Neural progenitor cell (in vitro differentiated cells): ENCODE measurements around the gene KCP. TPM values are rescaled to one million over a fixed set of nuclear protein-coding genes. Genes with fewer than 3 reads are reported as not detected.

Experiments
- DNase-seq: peaks from one replicate; pipeline ENCODE4 v3.0.0-alpha.2; 2016; ENCODE audit warnings: low spot score
- H2AFZ ChIP-seq: fragments of 200-600 bp; sonication (generic); replicated peaks from 2 replicates; pipeline ENCODE4 v1.6.1; 2016; ENCODE audit warnings: antibody characterized with exemption
- H3F3A ChIP-seq: fragments of 200-600 bp; sonication (generic); 2 replicates; pipeline ENCODE4 v1.6.1; 2016; ENCODE audit warnings: antibody characterized with exemption, low read depth
- H3K27ac ChIP-seq: fragments of 200-600 bp; sonication (generic); 2 replicates; pipeline ENCODE4 v1.5.1; 2016; ENCODE audit warnings: mild to moderate bottlenecking
- H3K27me3 ChIP-seq: fragments of 200-600 bp; sonication (generic); 2 replicates; pipeline ENCODE4 v1.6.1; 2016; ENCODE audit warnings: mild to moderate bottlenecking, moderate library complexity
- H3K36me3 ChIP-seq: fragments of 200-600 bp; sonication (generic); 2 replicates; pipeline ENCODE4 v1.5.1; 2016
- H3K4me1 ChIP-seq: fragments of 200-600 bp; sonication (generic); 2 replicates; pipeline ENCODE4 v1.6.1; 2016; ENCODE audit warnings: mixed run types
- H3K4me2 ChIP-seq: fragments of 200-600 bp; sonication (generic); 2 replicates; pipeline ENCODE4 v1.6.1; 2016
- H3K4me3 ChIP-seq: fragments of 200-600 bp; sonication (generic); 2 replicates; pipeline ENCODE4 v1.5.1; 2016
- H3K79me2 ChIP-seq: fragments of 200-600 bp; sonication (generic); 2 replicates; pipeline ENCODE4 v1.6.1; 2016; ENCODE audit warnings: low read depth
- H3K9ac ChIP-seq: fragments of 200-600 bp; sonication (generic); 2 replicates; pipeline ENCODE4 v1.6.1; 2016
- H3K9me3 ChIP-seq: fragments of 200-600 bp; sonication (generic); 2 replicates; pipeline ENCODE4 v1.5.1; 2016; ENCODE audit warnings: low read depth
- H4K20me1 ChIP-seq: fragments of 200-600 bp; sonication (generic); 2 replicates; pipeline ENCODE4 v1.6.1; 2016; ENCODE audit warnings: low read depth
- H3K27ac Mint-ChIP-seq: 3 replicates; pipeline ENCODE4 v1.8.0; 2021; ENCODE audit warnings: mixed read lengths
- H3K27me3 Mint-ChIP-seq: 2 replicates; pipeline ENCODE4 v1.8.0; 2022; ENCODE audit warnings: low read depth, mild to moderate bottlenecking, inconsistent platforms, moderate library complexity, mixed read lengths; ENCODE audit not compliant: insufficient read depth
- H3K36me3 Mint-ChIP-seq: 3 replicates; pipeline ENCODE4 v1.8.0; 2021; ENCODE audit warnings: mixed read lengths
- H3K4me1 Mint-ChIP-seq: 3 replicates; pipeline ENCODE4 v1.8.0; 2021; ENCODE audit warnings: mixed read lengths
- H3K4me3 Mint-ChIP-seq: 3 replicates; pipeline ENCODE4 v1.8.0; 2021; ENCODE audit warnings: mild to moderate bottlenecking, moderate library complexity, mixed read lengths
- H3K9me3 Mint-ChIP-seq: 3 replicates; pipeline ENCODE4 v1.8.0; 2020; ENCODE audit warnings: mixed read lengths
- CTCF ChIP-seq: fragments of 200-600 bp; sonication (generic); IDR thresholded peaks from 2 replicates; pipeline ENCODE4 v1.5.1; 2017; ENCODE audit warnings: antibody characterized with exemption, mild to moderate bottlenecking
- EZH2 ChIP-seq: fragments of 200-600 bp; sonication (generic); IDR thresholded peaks from 2 replicates; pipeline ENCODE4 v1.6.1; 2017; ENCODE audit warnings: antibody characterized with exemption, mild to moderate bottlenecking, moderate library complexity
- EZH2phosphoT487 ChIP-seq: fragments of 200-600 bp; sonication (generic); IDR thresholded peaks from 2 replicates; pipeline ENCODE4 v1.6.1; 2017; ENCODE audit warnings: antibody characterized with exemption
- total RNA-seq: library from RNA; depleted of rRNA; stranded (reverse); fragments of >200 nt; gene quantifications from 2 replicates; pipeline ENCODE4 v1.2.3, GENCODE V29; 2015; ENCODE audit warnings: low replicate concordance

Gene KCP
- total RNA-seq, 1 donor from 2014 or later: 0.06 TPM

- TF ChIP-seq CTCF (peak; percentile 67), EZH2 (no peak), EZH2phosphoT487 (no peak)
- Histone ChIP-seq H3F3A (peaks cover 9% of the 10 kb centered on the region), H3K4me2 (no peak overlapping the region), H3K36me3 (no peaks in the 10 kb centered on the region), H3K9me3 (no peaks in the 10 kb centered on the region), H3K79me2 (no peaks in the 10 kb centered on the region), H3K9ac (no peak overlapping the region), H3K27me3 (peaks cover 7% of the 10 kb centered on the region), H4K20me1 (no peaks in the 10 kb centered on the region), H3K27ac (no peak overlapping the region), H3K4me3 (no peak overlapping the region), H3K4me1 (peaks cover 9% of the 10 kb centered on the region), H2AFZ (peak overlapping the region; percentile 71)
- H3K27me3 Mint-ChIP-seq: peaks cover 14% of the 10 kb centered on the region
- H3K4me1 Mint-ChIP-seq: peaks cover 18% of the 10 kb centered on the region
- peaks cover 5% of the 10 kb centered on the region for H3K9me3 Mint-ChIP-seq
- peak; percentile 71 for DNase-seq
- H3K27ac Mint-ChIP-seq: no peak overlapping the region
- H3K4me3 Mint-ChIP-seq: no peak overlapping the region
- no peaks in the 10 kb centered on the region for H3K36me3 Mint-ChIP-seq
These were observed 5.9 kb downstream of the KCP start for GRCh38 chr7:128904381-128905197.

GRCh38 chr7:128903621-128904361, 6.7 kb downstream of the KCP start:
- H4K20me1 ChIP-seq: no peaks in the 10 kb centered on the region
- peaks cover 10% of the 10 kb centered on the region for H3K4me1 Mint-ChIP-seq

More at GRCh38 chr7:128903621-128904361, 6.7 kb downstream of the KCP start:
- H3K27ac Mint-ChIP-seq: no peak overlapping the region
- Histone ChIP-seq H3K4me3 (no peak overlapping the region), H3K4me1 (peaks cover 1% of the 10 kb centered on the region), H3K9ac (no peak overlapping the region), H3K36me3 (no peaks in the 10 kb centered on the region), H3K9me3 (peaks cover 4% of the 10 kb centered on the region), H3K27me3 (peaks cover 3% of the 10 kb centered on the region), H3F3A (peaks cover 1% of the 10 kb centered on the region), H3K27ac (no peak overlapping the region), H2AFZ (no peak overlapping the region), H3K79me2 (no peaks in the 10 kb centered on the region), H3K4me2 (no peak overlapping the region)
- no peak overlapping the region for H3K4me3 Mint-ChIP-seq
- H3K36me3 Mint-ChIP-seq: no peaks in the 10 kb centered on the region
- peaks cover 8% of the 10 kb centered on the region for H3K27me3 Mint-ChIP-seq
- no peak for TF ChIP-seq CTCF
- TF ChIP-seq EZH2: no peak
- TF ChIP-seq EZH2phosphoT487: no peak
- peaks cover 5% of the 10 kb centered on the region for H3K9me3 Mint-ChIP-seq
- DNase-seq: no peak
